T-helper 22 cell (primary cell): ENCODE data around the gene AIFM3.

ENCODE experiments used
- DNase-seq: peaks from one replicate; pipeline ENCODE4 v3.0.0-alpha.2; 2020; ENCODE audit warnings: low read depth

AIFM3 gene

DNA sequence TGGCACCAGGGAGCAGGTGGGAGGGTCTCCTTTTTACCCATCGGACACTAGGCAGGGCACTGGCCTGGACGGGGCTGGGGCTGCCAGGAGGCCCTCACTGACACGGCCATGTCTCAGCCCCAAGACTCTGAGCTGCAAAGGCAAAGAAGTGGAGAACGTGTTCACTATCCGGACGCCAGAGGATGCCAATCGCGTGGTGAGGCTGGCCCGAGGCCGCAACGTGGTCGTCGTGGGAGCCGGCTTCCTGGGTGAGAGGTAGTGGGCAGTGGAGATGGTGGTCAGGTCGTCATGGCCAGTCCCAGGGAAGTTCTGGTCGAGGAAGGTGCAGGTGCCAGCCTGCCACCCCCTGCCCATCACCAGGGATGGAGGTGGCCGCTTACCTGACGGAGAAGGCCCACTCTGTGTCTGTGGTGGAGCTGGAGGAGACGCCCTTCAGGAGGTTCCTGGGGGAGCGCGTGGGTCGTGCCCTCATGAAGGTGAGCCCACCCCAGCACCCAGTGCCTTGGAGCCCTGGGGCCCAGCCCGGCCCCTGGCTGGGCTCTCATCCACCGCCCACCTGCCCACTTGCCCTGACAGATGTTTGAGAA is 9.3 kb downstream of the AIFM3 start:
- DNase-seq: no peak

- no peak for DNase-seq
These were observed 10.0 kb downstream of the AIFM3 start for GRCh38 chr22:20977019-20977418.

- no peak for DNase-seq
These were observed 10.6 kb downstream of the AIFM3 start for GRCh38 chr22:20977516-20978170.

- no peak for DNase-seq
These were observed 11.4 kb downstream of the AIFM3 start for GRCh38 chr22:20978419-20978818.

DNA sequence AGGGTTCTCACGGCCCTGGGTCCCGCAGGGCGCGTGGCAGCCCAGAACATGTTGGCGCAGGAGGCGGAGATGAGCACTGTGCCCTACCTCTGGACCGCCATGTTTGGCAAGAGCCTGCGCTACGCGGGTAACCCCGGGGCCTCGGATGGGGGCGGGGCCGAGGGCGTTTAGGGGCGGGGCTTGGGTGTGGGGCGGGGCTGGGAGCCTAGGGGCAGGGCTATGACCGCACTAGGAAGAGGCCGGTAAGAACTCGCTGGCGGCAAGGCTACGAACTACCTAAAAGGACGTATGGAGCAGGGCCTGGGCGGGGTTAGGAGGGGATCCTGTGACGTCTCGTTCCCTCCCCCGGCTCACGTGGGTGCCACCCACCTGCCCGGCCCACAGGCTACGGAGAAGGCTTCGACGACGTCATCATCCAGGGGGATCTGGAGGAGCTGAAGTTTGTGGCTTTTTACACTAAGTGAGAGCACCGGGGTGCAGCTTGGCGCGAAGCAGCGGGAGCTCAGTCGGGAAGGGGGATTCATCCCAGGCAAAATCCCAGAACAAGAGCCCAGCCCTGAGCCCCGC is 12.3 kb downstream of the AIFM3 start:
- peak; percentile 36 for DNase-seq

DNA sequence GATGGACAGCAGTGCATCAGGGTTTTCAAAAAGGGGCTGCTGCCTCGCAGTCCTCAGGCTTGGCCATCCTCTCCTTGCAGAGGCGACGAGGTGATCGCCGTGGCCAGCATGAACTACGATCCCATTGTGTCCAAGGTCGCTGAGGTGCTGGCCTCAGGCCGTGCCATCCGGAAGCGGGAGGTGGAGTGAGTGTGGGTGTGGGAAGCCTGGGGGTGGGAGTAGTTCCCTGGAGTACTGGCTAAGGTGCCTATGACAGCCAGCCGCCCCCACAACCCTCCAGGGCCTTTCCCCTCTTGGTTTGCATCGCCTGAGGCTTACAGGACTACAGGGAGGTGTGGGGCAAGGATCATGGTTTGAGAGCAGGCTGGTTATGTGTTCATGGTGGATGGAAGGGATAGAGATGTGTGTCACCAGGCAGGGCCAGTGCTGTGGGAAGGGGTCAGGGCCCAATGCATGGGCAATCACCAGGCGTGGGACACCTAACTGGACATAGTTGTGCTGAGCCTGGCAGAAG is 12.9 kb downstream of the AIFM3 start:
- no peak for DNase-seq

- no peak for DNase-seq
These were observed 13.5 kb downstream of the AIFM3 start for GRCh38 chr22:20980523-20980922.

GRCh38 chr22:20980938-20981722 is 14.1 kb downstream of the AIFM3 start:
- no peak for DNase-seq

DNA sequence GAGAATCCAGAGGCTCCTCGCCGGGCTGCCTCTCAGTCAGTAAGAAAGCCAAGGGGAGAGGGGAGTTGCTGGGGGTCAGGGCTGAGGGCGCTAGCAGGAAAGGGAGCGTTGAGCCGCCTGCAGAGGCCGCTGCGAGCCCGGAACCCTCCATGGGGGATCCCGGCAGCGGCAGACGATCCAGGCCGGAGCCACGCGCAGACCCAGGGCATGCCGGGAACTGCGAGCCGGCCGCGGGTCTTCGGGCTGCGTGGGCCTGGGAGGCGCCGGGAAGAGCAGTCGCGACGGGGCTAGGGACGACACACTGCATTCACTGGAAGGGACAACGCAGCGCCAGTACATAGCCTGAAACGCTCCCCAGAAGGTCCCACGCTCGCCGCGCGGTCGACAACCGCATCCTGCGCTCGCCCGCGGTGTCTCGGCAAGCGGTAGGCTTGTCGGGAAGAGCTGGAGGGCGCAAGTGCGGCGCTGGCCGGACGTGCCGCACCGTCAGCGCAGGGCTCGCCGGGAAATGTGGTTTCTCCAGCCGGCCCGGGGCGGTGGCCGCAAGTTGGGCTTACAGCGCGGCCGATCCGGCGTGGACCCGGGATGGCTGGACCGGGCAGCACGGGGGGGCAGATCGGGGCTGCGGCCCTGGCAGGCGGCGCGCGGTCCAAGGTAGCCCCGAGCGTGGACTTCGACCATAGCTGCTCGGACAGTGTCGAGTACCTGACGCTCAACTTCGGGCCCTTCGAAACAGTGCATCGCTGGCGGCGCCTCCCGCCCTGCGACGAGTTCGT is 14.9 kb downstream of the AIFM3 start, which contains the start of gene LZTR1:
Gene LZTR1 (plus strand): TSS at position 511 of the 776 bp plus-strand sequence. CDS start 75 bp downstream, at position 586.
- peak; percentile 48 for DNase-seq

DNA sequence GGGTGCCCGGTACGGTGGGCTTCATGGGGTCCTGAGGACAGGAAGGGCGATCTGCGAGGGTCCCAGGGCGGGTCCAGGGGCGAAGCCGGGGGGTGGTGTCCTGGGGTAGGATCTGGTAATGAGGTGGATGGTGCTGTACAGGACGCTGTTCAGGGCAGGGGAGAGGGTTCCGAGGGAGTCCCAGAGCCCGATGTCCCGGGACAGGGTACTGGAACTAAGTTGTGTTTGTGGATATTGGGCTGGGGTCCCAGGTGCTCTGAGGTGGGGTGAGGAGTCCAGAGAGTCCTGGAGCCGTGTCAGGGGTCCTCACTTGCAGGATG is 15.5 kb downstream of the AIFM3 start:
- DNase-seq: no peak

- DNase-seq: no peak
These were observed 16.2 kb downstream of the AIFM3 start for GRCh38 chr22:20983081-20983771.

- no peak for DNase-seq
These were observed 18.7 kb downstream of the AIFM3 start for GRCh38 chr22:20985720-20986119.

DNA sequence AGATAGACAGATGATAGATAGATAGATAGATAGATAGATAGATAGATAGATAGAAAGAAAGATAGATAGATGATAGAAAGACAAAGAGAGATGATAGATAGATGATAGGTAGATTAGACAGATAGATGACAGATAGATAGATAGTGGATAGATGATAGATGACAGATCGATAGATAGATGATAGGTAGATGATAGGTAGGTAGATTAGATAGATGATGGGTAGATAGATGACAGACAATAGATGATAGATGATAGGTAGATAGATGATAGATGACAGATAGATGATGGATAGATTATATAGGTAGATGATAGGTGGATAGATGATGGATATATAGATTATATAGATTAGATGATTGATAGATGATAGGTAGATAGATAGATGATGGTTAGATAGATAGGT is 19.3 kb downstream of the AIFM3 start:
- no peak for DNase-seq

DNA sequence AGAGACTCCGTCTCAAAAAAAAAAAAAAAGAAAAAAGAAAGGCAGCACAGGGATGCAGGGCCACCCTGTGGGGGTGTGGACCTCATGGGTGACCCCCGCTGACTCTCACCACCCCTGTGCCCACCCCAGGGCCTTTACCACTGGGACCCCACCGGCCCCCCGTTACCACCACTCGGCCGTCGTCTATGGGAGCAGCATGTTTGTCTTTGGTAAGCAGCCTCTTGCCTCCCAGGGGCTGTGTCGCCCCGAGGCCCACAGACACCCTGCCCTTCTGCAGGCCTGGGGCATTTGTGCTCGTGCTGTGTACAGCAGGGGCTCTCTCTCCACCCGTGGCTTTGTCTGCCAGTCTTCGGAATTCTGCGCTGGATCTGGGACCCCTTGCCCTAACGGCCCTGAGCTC is 20.3 kb downstream of the AIFM3 start:
- no peak for DNase-seq

DNA sequence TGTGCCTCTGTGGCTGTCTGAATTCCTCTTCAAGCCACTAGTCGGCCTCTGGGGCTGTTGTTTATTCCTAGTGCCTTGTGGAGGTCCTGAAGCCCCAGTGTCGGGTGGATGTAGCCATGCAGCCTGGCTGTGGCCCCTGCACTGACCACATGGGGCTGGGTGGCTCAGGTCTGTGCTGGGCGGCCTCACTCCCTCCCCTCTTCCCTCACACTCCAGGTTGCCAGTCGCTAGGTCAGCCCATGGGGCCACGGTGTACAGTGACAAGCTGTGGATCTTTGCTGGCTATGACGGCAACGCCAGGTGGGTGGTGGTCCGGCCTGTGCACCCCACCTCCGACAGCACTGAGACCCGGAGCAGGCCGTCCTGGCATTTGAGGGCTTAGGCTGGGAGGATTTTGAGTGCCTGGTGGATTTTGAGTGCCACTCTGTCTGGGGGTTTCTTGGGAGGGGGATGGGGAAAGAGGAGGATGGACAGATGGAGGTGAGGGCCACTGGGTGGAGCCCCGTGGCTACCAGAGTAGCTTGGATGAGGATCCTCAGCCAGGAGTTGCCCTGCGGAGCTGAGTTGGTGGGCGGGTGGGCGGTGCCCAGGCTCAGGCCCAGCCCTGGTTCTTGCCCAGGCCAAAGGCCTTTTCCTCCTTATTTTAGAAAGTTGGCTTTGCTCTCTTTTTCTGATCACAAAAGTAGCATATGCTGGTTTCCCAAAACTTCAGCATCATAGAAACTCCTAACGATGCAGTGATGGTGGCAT is 21.7 kb downstream of the AIFM3 start:
- DNase-seq: no peak

DNA sequence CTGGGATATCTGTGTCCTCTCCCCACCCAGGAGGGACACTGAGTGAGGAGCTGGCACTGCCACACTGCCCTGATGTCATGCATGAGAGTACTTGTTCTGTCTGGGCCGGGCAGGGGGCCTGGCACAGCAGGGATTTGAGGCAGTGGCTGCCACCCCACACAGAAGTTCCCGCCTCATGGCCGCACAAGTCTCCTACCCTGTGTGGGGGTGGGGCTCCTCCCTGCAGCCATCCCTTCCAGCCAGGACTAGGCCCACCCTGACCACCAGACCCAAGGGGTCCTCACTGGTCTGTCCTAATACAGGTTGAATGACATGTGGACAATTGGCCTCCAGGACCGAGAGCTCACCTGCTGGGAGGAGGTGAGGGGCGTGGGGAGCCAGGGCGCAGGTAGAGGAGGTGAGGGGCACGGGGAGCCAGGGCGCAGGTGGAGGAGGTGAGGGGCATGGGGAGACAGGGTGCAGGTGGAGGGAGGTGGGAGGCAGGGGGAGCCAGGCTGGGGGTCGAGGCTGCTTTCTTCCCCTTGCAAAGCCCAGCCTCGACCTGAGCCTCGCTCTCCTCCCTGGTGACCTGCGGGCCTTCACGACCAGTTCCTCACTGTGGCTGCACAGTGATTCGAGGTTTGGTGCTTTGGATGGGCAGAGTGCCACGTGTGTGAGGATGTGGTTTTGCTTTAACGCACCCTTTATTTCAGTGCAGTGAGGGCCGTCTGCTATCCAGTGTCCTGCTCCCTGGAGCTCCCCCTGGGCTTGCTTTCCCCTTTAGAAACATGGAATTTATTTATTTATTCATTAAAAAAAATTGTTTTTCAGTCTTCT is 22.5 kb downstream of the AIFM3 start:
- no peak for DNase-seq

DNA sequence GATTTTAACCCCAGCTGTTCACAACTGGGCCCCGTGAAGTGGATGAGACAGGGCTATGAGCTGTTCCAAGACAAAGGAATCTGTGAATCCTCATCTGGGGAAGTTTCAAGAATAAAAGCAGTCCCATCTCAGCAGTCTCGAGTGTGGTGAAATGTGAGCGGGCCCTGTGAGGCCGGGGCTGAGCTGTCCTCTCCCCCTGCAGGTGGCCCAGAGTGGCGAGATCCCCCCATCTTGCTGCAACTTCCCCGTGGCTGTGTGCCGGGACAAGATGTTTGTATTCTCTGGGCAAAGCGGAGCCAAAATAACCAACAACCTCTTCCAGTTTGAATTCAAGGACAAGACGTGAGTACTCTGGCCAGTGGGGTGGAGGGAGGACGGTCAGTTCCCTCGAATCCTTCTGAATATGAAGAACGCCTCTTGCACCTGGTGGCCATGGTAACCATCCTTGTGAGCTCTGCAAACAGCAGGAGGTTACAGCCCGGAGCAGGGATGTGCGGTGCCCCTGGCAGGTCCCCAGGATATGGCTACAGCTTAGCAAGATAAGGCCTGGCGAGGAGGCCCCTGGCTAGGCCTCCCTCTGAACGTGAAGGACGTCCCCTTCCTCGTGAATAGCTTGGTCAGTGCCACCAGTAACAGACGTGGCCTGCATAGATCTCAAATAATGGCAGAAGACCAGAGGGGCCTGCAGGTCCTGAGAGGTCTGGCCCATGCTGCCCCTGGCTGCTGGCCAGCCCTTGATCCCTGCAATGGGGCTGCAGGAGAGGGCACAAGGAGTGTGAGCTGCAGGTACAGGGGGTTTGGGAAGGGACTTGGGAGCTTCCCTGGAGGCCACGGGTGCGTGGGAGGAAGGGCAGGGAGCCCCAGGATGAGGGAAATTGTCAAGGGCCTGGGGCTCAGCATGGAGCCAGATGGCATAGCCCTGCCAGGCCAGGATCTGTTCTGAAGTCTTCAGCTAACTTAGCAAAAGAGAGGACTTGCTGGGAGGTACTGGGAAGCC is 23.4 kb downstream of the AIFM3 start:
- DNase-seq: no peak

- no peak for DNase-seq
These were observed 24.4 kb downstream of the AIFM3 start for GRCh38 chr22:20991252-20992055.
